KOPT-K1 (cell line): Measurements from ENCODE around the gene WFDC10B.
"Not testable (repeated sequence)": the region's sequence is repeated elsewhere in the genome, so short reads cannot be mapped to it uniquely, and the experiment has no call there.

Experiments used
- H3K27ac ChIP-seq: fragments of 200-600 bp; sonication (generic); 2 replicates; pipeline ENCODE4 v1.5.1; 2016; ENCODE audit warnings: antibody characterized with exemption, mild to moderate bottlenecking, low read depth, low read length; ENCODE audit not compliant: poor library complexity, severe bottlenecking
- H3K36me3 ChIP-seq: fragments of 200-600 bp; sonication (generic); 2 replicates; pipeline ENCODE4 v1.5.1; 2017; ENCODE audit warnings: antibody characterized with exemption, mild to moderate bottlenecking, low read length, moderate library complexity; ENCODE audit not compliant: insufficient read depth
- H3K9me3 ChIP-seq: fragments of 200-600 bp; sonication (generic); 2 replicates; pipeline ENCODE4 v1.5.1; 2017; ENCODE audit warnings: antibody characterized with exemption, low read length, mild to moderate bottlenecking; ENCODE audit not compliant: insufficient read depth, poor library complexity, severe bottlenecking

Gene WFDC10B

GRCh38 chr20:45685896-45686295 lies 18.9 kb downstream of the WFDC10B start:
- Histone ChIP-seq H3K9me3 (no peaks in the 10 kb centered on the region), H3K27ac (no peak overlapping the region), H3K36me3 (no peaks in the 10 kb centered on the region)

- H3K9me3 ChIP-seq = peaks cover 15% of the 10 kb centered on the region
- H3K36me3 ChIP-seq = no peaks in the 10 kb centered on the region
Measured at GRCh38 chr20:45679650-45680049, 25.2 kb downstream of the WFDC10B start.

GRCh38 chr20:45672765-45673164 lies 32.1 kb downstream of the WFDC10B start:
- no peak overlapping the region for H3K27ac ChIP-seq
- no peaks in the 10 kb centered on the region for H3K9me3 ChIP-seq
- no peaks in the 10 kb centered on the region for H3K36me3 ChIP-seq

More at GRCh38 chr20:45679650-45680049, 25.2 kb downstream of the WFDC10B start:
- H3K27ac ChIP-seq = no peak overlapping the region

- Histone ChIP-seq H3K27ac (no peak within 1 kb of the TSS), H3K36me3 (no peaks in the 10 kb centered on the region), H3K9me3 (no peaks in the 10 kb centered on the region)
Measured at GRCh38 chr20:45670139-45670538, 34.7 kb downstream of the WFDC10B start, which contains the start of gene WFDC11. Gene WFDC11 (minus strand): TSS chr20:45670239. CDS start chr20:45650600, 19,639 bp downstream.

- not testable (repeated sequence) for H3K27ac ChIP-seq, H3K9me3 ChIP-seq, H3K36me3 ChIP-seq
Measured at GRCh38 chr20:45657038-45657437, 47.8 kb downstream of the WFDC10B start.

GRCh38 chr20:45651726-45652125 lies 53.1 kb downstream of the WFDC10B start:
- H3K36me3 ChIP-seq, H3K27ac ChIP-seq, H3K9me3 ChIP-seq: not testable (repeated sequence)

- no peak overlapping the region for H3K27ac ChIP-seq
- H3K9me3 ChIP-seq = peaks cover 5% of the 10 kb centered on the region
- no peaks in the 10 kb centered on the region for H3K36me3 ChIP-seq
Measured at GRCh38 chr20:45649312-45649863, 55.4 kb downstream of the WFDC10B start.

- H3K36me3 ChIP-seq = no peaks in the 10 kb centered on the region
- H3K9me3 ChIP-seq = peaks cover 5% of the 10 kb centered on the region
- H3K27ac ChIP-seq = no peak overlapping the region
Measured at GRCh38 chr20:45647441-45648050, 57.3 kb downstream of the WFDC10B start.

GRCh38 chr20:45646875-45647274 lies 57.9 kb downstream of the WFDC10B start:
- H3K9me3 ChIP-seq = peaks cover 5% of the 10 kb centered on the region

GRCh38 chr20:45645869-45646268 lies 59.0 kb downstream of the WFDC10B start:
- H3K9me3 ChIP-seq, H3K27ac ChIP-seq, H3K36me3 ChIP-seq: not testable (repeated sequence)

More at GRCh38 chr20:45646875-45647274, 57.9 kb downstream of the WFDC10B start:
- Histone ChIP-seq H3K36me3 (no peaks in the 10 kb centered on the region), H3K27ac (no peak overlapping the region)

- H3K9me3 ChIP-seq, H3K36me3 ChIP-seq, H3K27ac ChIP-seq: not testable (repeated sequence)
Measured at GRCh38 chr20:45641076-45641475, 63.7 kb downstream of the WFDC10B start.

- Histone ChIP-seq H3K27ac (no peak overlapping the region), H3K36me3 (no peaks in the 10 kb centered on the region), H3K9me3 (no peaks in the 10 kb centered on the region)
Measured at GRCh38 chr20:45639687-45640086, 65.1 kb downstream of the WFDC10B start.

- H3K27ac ChIP-seq = no peak overlapping the region
- H3K36me3 ChIP-seq = no peaks in the 10 kb centered on the region
- H3K9me3 ChIP-seq = no peaks in the 10 kb centered on the region
Measured at GRCh38 chr20:45636513-45636912, 68.3 kb downstream of the WFDC10B start.
